Activated CD8-positive, alpha-beta memory T cell treated with anti-CD3 and anti-CD28 coated beads, Interleukin-2, amount 10 ng/mL, durations not matched to agents 7 days and 5 days (primary cell): ENCODE data around the gene NRXN2. TPM values are rescaled to one million over a fixed set of nuclear protein-coding genes. Genes with fewer than 3 reads are reported as not detected.

Source experiments
- ATAC-seq: fragments of 150-1000 bp; cut with Tn5 transposase; one replicate; pipeline ENCODE4 v1.10.0; 2021; ENCODE audit warnings: moderate library complexity
- CTCF ChIA-PET: fragments of 350-600 bp; sonication (Branson Sonifier 250); formaldehyde crosslinking; loops from one replicate; lab custom pipeline; 2021; ENCODE audit warnings: antibody characterized with exemption; lab: Charles Lee
- DNase-seq: peaks from one replicate; pipeline ENCODE4 v3.0.0-alpha.2; 2020
- H3K27ac Mint-ChIP-seq: one replicate; pipeline ENCODE4 v1.8.0; 2021; ENCODE audit warnings: mild to moderate bottlenecking, mixed read lengths
- H3K27me3 Mint-ChIP-seq: one replicate; pipeline ENCODE4 v1.8.0; 2021; ENCODE audit warnings: mixed read lengths
- H3K36me3 Mint-ChIP-seq: one replicate; pipeline ENCODE4 v1.8.0; 2021; ENCODE audit warnings: mild to moderate bottlenecking, mixed read lengths
- H3K4me1 Mint-ChIP-seq: one replicate; pipeline ENCODE4 v1.8.0; 2021; ENCODE audit warnings: mixed read lengths
- H3K4me3 Mint-ChIP-seq: one replicate; pipeline ENCODE4 v1.8.0; 2021; ENCODE audit warnings: mild to moderate bottlenecking, moderate library complexity, mixed read lengths
- H3K9me3 Mint-ChIP-seq: one replicate; pipeline ENCODE4 v1.8.0; 2022; ENCODE audit warnings: low read depth, mixed read lengths
- total RNA-seq, 2 experiments: library from RNA; stranded (reverse); gene quantifications; one replicate each; pipeline ENCODE4 v1.2.3, GENCODE V29; 2021

NRXN2 gene
- total RNA-seq, 2 experiments from 2014 or later, result 0.23 to 0.40 TPM

DNA sequence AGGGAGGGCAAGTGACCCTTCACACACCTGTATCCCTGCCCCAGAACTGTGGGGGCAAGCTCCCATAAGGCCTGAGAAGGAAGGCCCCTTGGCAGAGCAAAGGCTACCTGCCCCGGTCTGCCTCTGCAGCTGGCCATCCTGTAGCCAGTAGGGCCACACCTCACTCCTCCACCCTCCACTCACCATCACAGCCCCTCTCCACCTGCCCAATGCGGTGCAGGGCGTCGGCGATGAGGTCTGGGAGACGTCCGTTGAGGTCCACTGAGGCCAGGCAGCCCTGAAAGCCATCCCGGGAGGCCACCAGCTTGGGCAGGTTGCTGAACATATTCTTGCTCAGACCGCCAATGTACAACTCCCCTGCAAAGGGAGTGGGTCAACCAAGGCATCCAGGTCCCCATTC lies 74.4 kb downstream of the NRXN2 start:
- Mint-ChIP-seq H3K27me3 (peaks cover 33% of the 10 kb centered on the region), H3K4me1 (peaks cover 2% of the 10 kb centered on the region), H3K27ac (no peak overlapping the region), H3K36me3 (no peaks in the 10 kb centered on the region), H3K9me3 (no peaks in the 10 kb centered on the region), H3K4me3 (no peak overlapping the region)
- CTCF ChIA-PET, result interaction anchor here (1.1 to 2.7 kb wide), 4 partner anchors 15 to 289 kb away, joined by 5 to 13 read pairs (median 6); no protein-coding TSS in a partner anchor
- DNase-seq (no peak), ATAC-seq (no peak)

GRCh38 chr11:64647019-64647779 lies 75.8 kb downstream of the NRXN2 start:
- no peak for ATAC-seq
- CTCF ChIA-PET, result interaction anchor here (0.5 to 2.7 kb wide), 3 partner anchors 41 to 859 kb away, joined by 3 to 13 read pairs (median 5); no protein-coding TSS in a partner anchor
- no peak for DNase-seq
- no peaks in the 10 kb centered on the region for H3K9me3 Mint-ChIP-seq
- peaks cover 35% of the 10 kb centered on the region for H3K27me3 Mint-ChIP-seq
- H3K4me3 Mint-ChIP-seq, result no peak overlapping the region
- H3K36me3 Mint-ChIP-seq, result no peaks in the 10 kb centered on the region
- peaks cover 2% of the 10 kb centered on the region for H3K4me1 Mint-ChIP-seq
- no peak overlapping the region for H3K27ac Mint-ChIP-seq

DNA sequence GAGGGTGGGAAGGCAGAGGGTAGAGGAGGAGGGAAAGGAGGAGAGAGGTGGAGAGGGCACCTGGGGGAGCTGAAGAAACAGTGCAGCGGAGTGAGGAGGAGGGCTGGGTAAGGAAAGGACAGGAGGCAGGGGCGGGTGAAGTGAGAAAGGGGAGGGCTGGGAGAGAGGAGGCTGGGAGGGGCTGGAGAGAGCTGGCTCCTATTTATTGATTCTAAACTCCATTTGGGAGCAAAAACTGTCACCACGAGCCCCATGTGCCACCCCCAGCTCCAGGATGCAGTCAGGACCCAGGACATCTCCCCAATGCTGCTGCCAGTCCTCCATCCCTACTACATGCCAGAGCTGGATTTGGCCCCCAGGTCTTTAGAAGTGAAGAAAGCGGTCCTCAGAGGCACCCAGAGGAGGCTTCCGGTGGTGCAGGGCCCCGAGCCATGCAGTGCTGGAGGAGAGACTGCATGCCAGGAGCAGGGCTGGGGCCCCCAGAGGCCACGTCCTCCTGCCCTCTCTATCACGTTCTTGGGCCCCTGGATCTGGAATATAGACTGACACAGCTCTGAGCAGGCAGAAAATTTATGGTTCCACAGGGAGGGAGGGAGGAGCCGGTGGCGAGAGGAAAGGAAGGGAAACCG lies 78.2 kb downstream of the NRXN2 start:
- Mint-ChIP-seq H3K27me3 (peaks cover 35% of the 10 kb centered on the region), H3K4me3 (no peak overlapping the region), H3K4me1 (peaks cover 2% of the 10 kb centered on the region), H3K9me3 (no peaks in the 10 kb centered on the region), H3K27ac (no peak overlapping the region), H3K36me3 (no peaks in the 10 kb centered on the region)
- CTCF ChIA-PET, result interaction anchor here (0.8 to 1.2 kb wide), 3 partner anchors 8 to 195 kb away, joined by 3 to 4 read pairs (median 3); no protein-coding TSS in a partner anchor
- ATAC-seq (peak; percentile 47), DNase-seq (no peak)

- ATAC-seq (no peak), DNase-seq (no peak)
- no peak overlapping the region for H3K27ac Mint-ChIP-seq
- peaks cover 2% of the 10 kb centered on the region for H3K4me1 Mint-ChIP-seq
- H3K36me3 Mint-ChIP-seq, result no peaks in the 10 kb centered on the region
- no peaks in the 10 kb centered on the region for H3K9me3 Mint-ChIP-seq
- no peak overlapping the region for H3K4me3 Mint-ChIP-seq
- peaks cover 32% of the 10 kb centered on the region for H3K27me3 Mint-ChIP-seq
- CTCF ChIA-PET, result interaction anchor here (0.8 to 1.2 kb wide), 3 partner anchors 9 to 195 kb away, joined by 3 to 4 read pairs (median 3); no protein-coding TSS in a partner anchor
These were observed 78.9 kb downstream of the NRXN2 start for GRCh38 chr11:64643920-64644646.

- CTCF ChIA-PET, result interaction anchor here (0.7 kb wide), 1 partner anchor 247 kb away, joined by 3 read pairs; no protein-coding TSS in a partner anchor
- DNase-seq (no peak), ATAC-seq (no peak)
- Mint-ChIP-seq H3K27me3 (peaks cover 30% of the 10 kb centered on the region), H3K9me3 (no peaks in the 10 kb centered on the region), H3K36me3 (no peaks in the 10 kb centered on the region), H3K4me1 (peaks cover 2% of the 10 kb centered on the region), H3K4me3 (no peak overlapping the region), H3K27ac (no peak overlapping the region)
These were observed 79.6 kb downstream of the NRXN2 start for GRCh38 chr11:64643256-64643881.

DNA sequence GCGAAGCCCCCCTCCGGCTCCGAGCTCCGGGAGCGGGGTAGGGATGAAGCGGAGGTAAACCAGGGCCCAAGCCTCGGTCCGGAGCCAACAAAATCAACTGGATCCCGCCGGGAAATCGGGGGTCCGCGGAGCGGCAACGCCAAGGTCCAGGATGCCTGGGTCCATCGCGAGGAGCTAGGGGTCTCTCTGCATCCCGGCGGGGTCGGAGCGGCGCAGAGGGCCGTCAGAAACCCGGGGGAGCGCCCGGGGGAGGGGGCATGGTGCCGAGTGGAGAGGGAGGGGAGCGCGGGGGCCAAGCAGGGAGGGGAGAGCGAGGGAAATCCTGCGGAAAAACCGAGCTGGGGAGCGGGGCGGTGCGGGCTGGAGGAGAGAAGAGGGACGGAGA lies 80.1 kb downstream of the NRXN2 start:
- DNase-seq, result no peak
- H3K9me3 Mint-ChIP-seq, result no peaks in the 10 kb centered on the region
- CTCF ChIA-PET, result interaction anchor here (0.7 kb wide), 1 partner anchor 246 kb away, joined by 3 read pairs; no protein-coding TSS in a partner anchor
- H3K36me3 Mint-ChIP-seq, result no peaks in the 10 kb centered on the region
- peaks cover 30% of the 10 kb centered on the region for H3K27me3 Mint-ChIP-seq
- no peak overlapping the region for H3K27ac Mint-ChIP-seq
- H3K4me3 Mint-ChIP-seq, result no peak overlapping the region
- ATAC-seq, result no peak
- peaks cover 2% of the 10 kb centered on the region for H3K4me1 Mint-ChIP-seq

- Mint-ChIP-seq H3K36me3 (no peaks in the 10 kb centered on the region), H3K4me3 (no peak overlapping the region), H3K27me3 (peaks cover 30% of the 10 kb centered on the region), H3K4me1 (peaks cover 2% of the 10 kb centered on the region), H3K27ac (no peak overlapping the region), H3K9me3 (no peaks in the 10 kb centered on the region)
- ATAC-seq, result no peak
- no peak for DNase-seq
- CTCF ChIA-PET, result interaction anchor here (0.7 kb wide), 1 partner anchor 246 kb away, joined by 3 read pairs; no protein-coding TSS in a partner anchor
These were observed 80.6 kb downstream of the NRXN2 start for GRCh38 chr11:64642418-64642735.

- H3K27ac Mint-ChIP-seq, result no peak overlapping the region
- CTCF ChIA-PET, result no interaction called here
These were observed 81.2 kb downstream of the NRXN2 start for GRCh38 chr11:64641596-64642417.

GRCh38 chr11:64639885-64640284 lies 83.1 kb downstream of the NRXN2 start:
- DNase-seq (no peak), ATAC-seq (no peak)
- H3K4me3 Mint-ChIP-seq, result no peak overlapping the region
- peaks cover 14% of the 10 kb centered on the region for H3K27me3 Mint-ChIP-seq
- no peaks in the 10 kb centered on the region for H3K36me3 Mint-ChIP-seq
- H3K4me1 Mint-ChIP-seq, result peaks cover 2% of the 10 kb centered on the region
- no peaks in the 10 kb centered on the region for H3K9me3 Mint-ChIP-seq
- H3K27ac Mint-ChIP-seq, result no peak overlapping the region
- CTCF ChIA-PET, result interaction anchor here (1.7 kb wide), 1 partner anchor 28 kb away, joined by 3 read pairs; no protein-coding TSS in a partner anchor

More at GRCh38 chr11:64641596-64642417, 81.2 kb downstream of the NRXN2 start:
- peaks cover 2% of the 10 kb centered on the region for H3K4me1 Mint-ChIP-seq
- no peak for ATAC-seq
- H3K9me3 Mint-ChIP-seq, result no peaks in the 10 kb centered on the region
- no peak overlapping the region for H3K4me3 Mint-ChIP-seq
- no peaks in the 10 kb centered on the region for H3K36me3 Mint-ChIP-seq
- DNase-seq, result no peak
- peaks cover 30% of the 10 kb centered on the region for H3K27me3 Mint-ChIP-seq

- Mint-ChIP-seq H3K36me3 (no peaks in the 10 kb centered on the region), H3K4me3 (no peak overlapping the region), H3K4me1 (peaks cover 8% of the 10 kb centered on the region), H3K9me3 (no peaks in the 10 kb centered on the region), H3K27ac (no peak overlapping the region), H3K27me3 (peaks cover 3% of the 10 kb centered on the region)
- DNase-seq, result no peak
- ATAC-seq, result no peak
- CTCF ChIA-PET, result interaction anchor here (1.7 kb wide), 1 partner anchor 27 kb away, joined by 3 read pairs; no protein-coding TSS in a partner anchor
These were observed 84.2 kb downstream of the NRXN2 start for GRCh38 chr11:64638829-64639228.

DNA sequence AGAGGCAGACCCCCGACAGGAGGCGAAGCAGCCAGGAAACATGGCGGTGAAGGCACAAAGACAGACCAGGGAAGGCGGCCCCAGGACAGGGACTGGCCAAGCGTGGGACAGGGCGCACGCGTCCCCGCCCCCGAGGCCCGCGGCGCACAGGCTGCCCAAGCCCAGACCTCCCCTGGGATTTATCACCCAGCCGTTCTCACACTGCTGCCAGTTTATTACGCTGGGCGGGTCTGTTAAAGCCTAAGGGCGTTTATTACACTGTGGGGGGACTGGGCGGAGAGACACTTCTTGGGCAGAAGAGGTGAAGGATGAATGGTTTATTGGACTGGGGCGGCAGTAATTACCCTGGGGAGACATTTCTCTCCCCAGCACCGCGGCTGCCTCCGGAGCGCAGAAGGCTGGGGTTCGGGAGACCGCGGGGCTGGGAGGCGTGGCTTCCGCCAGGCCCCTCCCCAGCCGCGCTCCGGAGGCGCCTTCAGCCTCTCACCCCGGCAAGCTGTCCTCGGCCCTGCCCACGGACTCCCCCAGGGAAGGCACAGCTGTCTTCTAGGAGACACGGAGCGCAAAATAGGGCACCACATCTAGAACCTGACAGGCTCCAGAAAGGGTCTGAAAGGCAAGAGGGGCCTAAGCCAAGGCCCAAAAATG lies 84.9 kb downstream of the NRXN2 start:
- no peak for ATAC-seq
- H3K27ac Mint-ChIP-seq, result no peak overlapping the region
- H3K4me3 Mint-ChIP-seq, result no peak overlapping the region
- CTCF ChIA-PET, result no interaction called here
- no peaks in the 10 kb centered on the region for H3K9me3 Mint-ChIP-seq
- H3K27me3 Mint-ChIP-seq, result no peaks in the 10 kb centered on the region
- DNase-seq, result no peak
- peaks cover 13% of the 10 kb centered on the region for H3K4me1 Mint-ChIP-seq
- H3K36me3 Mint-ChIP-seq, result no peaks in the 10 kb centered on the region
